NOMO-1 treated with DMSO at 0.1 percent for 48 hours (cell line): Measurements from ENCODE around the gene GMEB2.
"Not testable (repeated sequence)": the region's sequence is repeated elsewhere in the genome, so short reads cannot be mapped to it uniquely, and the experiment has no call there.

ENCODE experiments used
- DNase-seq: peaks from one replicate; lab custom pipeline; 2025; ENCODE audit not compliant: unreplicated experiment; lab: John Stamatoyannopoulos, UW

The GMEB2 gene, protein sequence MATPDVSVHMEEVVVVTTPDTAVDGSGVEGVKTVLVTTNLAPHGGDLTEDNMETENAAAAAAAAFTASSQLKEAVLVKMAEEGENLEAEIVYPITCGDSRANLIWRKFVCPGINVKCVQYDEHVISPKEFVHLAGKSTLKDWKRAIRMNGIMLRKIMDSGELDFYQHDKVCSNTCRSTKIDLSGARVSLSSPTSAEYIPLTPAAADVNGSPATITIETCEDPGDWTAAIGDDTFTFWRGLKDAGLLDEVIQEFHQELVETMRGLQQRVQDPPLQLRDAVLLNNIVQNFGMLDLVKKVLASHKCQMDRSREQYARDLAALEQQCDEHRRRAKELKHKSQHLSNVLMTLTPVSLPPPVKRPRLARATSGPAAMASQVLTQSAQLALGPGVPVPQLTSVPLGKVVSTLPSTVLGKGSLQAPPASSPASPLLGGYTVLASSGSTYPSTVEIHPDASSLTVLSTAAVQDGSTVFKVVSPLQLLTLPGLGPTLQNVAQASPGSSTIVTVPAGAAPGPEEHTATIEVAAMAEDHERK

GRCh38 chr20:63626424-63627128 lies at the start of gene GMEB2:
TSS of gene GMEB2 (minus strand) at chr20:63627101. CDS start at chr20:63619397, 7,704 bp downstream.
- peak; percentile 67 for DNase-seq

DNA sequence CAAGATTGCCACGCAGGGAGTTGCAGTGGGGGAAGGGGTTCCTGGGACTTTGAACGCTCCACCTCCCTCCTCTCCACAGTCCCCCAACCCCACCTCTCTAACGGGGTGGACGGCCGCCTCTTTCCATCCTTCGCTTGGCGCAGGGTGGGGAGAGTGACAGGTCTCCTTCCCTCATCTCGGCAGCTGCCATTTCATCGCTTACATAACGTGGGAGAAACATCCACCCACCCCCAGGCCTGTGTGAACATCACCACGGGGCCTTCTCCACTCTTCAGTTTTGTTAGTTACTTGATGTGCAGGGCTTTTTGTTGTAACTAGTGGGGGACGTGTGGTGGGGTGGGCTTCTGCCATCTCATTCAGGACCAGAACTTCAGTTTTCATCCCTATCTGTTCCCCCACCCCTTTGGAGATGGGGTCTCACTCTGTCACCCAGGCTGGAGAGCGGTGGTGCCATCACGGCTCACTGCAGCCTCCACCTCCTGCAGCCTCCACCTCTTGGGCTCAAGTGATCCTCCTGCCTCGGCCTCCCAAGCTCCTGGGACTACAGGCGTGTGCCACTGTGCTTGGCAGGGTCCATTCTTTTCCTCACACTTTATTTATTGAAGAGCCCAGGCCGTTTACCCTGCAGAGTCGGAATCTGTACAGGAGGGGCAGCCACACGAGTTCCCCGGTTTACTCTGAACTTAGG lies 48.9 kb upstream of the GMEB2 start:
- DNase-seq, result no peak

- no peak for DNase-seq
These were observed 47.0 kb upstream of the GMEB2 start for GRCh38 chr20:63673951-63674350.

DNA sequence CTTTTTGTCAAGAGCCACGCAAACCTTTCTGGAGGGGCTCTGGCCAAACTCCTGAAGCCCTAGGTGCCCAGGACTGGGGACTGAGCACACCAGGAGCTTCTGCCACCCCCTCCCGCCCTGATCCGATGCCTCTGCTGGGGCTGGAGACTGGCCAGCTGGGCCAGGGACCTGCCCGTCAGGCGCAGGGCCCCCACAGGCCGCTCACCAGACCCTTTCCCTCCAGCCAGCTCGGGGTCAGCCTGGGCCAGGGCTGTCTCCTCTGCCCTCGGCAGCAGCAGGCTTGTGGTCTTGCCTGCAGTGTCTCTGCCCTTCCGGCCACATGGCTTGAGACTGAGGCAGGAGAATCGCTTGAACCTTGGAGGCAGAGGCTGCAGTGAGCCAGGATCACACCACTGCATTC lies 45.8 kb upstream of the GMEB2 start:
- no peak for DNase-seq

GRCh38 chr20:63671695-63672094 lies 44.8 kb upstream of the GMEB2 start:
- not testable (repeated sequence) for DNase-seq

- no peak for DNase-seq
These were observed 41.5 kb upstream of the GMEB2 start for GRCh38 chr20:63668351-63668750.

GRCh38 chr20:63667858-63668257 lies 41.0 kb upstream of the GMEB2 start:
- DNase-seq, result no peak

- DNase-seq, result no peak
These were observed 38.8 kb upstream of the GMEB2 start for GRCh38 chr20:63665708-63666107.

DNA sequence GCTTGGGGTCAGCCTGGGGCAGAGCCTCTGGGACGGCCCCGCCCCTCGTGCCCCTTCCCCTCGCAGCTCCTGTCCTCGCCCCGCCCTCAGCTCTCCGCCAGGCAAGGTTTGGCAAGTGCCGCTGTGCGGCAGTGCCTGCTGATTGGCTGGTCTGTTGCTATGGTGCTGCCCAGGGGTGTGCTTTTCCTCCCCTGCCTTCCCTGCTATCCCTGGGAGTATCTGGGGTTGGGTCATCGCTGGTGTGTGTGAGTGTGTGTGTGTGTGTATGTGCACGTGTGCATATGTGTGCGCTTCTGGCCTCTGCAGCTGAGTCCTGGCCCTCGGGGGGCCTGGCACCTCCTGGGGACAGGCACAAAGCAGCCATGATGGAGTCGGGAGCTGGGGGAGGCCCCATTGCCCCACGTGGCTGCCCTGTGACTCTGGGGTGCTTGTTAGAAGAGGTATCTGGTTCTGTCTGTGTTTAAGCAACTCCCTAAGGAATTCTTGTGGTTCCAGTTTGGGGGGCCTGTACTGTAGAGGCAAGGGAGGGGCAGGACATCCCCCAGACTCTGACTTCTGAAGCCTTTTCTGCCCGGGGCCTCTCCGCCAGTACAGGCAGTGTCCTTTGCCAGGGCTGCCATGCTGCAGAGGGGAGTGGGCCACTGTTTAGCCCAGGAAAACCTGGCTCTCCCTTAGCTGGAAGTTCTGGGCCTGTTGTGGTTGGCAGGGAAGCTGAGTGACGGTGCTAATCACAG lies 38.1 kb upstream of the GMEB2 start:
- DNase-seq, result no peak

DNA sequence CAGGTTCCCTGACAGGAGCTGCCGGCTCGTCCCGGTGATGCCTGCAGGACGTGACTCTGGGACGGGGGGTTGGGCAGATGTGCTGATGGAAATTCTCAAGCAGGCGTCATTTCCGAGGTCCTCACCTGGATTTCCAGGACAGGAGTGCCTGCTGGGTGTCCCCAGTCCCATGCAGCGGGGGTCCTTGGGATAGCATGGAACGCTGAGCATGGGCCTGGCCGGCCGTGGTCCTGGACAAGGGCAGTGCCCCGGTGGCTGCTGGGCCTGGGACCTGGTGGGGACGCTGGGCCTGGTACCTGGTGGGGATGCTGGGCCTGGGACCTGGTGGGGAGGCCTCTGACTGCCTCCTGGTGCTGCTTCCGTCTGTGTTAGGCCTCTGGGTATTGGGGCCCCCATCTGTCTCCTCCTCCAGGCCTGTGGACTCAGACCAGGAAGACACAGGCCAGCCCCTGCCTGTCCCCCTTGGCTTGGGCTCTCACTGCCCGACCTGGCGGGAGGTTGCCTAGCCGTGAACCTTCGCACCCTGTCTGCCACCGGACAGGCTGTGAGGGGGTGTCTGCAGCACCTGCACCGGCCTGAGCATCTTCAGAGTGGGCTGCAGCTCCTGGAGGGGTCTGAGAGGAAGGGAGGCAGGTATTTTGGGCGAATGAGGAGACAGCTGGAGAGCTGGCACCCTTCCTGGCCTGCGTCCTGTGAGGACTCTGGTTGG lies 37.4 kb upstream of the GMEB2 start:
- no peak for DNase-seq

DNA sequence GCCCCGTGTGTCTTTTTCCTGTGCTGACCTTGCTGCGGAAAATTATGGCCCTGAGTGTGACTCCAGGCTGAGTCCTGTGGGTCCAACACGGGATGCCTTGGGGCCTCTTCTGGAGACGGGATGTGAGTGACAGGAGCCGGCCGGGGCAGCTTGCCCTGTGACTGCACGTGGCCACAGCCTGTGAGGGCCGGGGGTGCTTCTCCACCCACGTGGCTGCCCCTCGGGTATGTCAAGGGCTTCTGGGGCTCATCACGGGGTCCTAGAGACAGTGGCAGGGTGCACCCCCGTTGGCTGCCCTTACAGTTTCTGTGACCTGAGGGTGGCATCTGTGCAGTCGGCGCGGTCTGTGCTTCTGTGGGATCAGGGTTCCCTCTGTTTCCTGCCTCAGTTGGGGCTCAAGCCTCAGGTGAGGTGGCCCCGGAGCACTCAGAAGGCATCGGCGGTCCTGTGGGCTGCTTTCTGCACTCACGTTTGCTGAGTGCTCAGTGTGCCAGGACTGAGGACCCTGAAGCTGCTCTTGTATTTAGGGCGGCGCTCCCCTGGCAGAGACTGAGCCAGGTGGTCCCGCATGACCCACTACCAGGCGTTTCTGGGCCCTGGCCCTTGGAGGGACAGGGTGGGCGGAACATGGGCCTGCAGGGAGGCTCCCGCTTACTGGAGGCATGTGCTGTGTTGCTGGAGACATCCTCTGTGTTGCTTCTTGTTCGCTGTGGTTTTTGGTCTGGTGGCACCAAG lies 36.6 kb upstream of the GMEB2 start:
- DNase-seq, result no peak

DNA sequence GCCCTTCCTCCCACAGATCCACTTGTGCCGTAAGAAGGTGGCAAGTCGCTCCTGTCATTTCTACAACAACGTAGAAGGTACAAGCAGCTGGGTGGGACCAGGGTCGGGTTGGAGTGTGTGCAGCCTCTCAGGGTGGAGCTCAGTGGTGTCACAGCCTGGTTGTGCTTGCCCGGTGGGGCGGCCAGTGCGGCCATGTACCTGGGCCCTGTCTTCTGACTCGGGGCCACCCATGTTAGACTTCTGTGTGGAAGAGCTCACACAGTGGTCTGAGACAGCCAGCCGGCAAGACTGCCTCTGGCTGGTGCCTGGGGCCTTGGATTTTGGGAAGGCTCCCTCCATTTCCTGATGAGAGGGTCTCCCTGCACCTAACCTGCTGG lies 35.9 kb upstream of the GMEB2 start:
- DNase-seq, result no peak

DNA sequence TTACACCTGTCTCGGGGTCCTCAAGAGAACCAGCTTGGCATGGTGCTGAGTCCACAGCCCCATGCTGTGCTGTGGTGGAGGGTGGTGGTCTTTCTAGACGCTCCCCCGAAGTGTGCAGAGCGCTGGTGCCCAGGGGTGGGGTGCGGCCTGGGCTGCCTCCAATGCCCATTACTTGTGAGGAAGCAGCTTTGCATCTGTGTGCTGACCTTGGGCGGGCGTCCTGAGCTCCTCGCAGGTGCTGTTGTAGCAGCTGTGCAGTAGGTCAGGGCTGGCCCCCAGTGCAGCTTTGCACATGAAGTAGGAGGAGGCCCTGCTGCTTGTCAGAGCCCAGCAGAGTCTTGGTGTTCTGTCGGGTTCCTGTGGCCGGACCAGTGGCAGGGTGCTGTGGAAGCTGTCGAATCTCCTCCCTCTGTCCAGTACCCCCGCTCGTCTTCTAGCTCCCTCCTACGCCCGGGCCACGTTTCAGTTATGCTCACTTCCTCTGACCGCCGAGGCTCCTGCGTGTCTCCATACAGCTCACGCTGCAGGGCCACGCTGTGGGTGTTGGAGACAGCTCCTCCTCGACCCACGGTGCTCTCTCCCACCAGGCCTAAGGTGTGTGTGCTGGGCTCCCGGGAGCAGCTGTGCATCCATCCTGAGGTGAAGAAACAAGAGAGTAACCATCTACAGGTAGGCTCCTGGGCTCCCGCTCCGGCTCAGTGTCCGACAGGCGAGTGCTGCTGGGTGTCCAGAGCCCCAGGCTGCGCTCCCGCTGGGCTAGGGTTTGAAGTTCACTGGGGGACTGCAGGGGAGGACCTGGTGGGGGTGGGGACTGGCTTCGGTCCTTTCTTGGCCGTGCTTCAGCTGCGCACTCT lies 35.3 kb upstream of the GMEB2 start:
- no peak for DNase-seq

- DNase-seq, result no peak
These were observed 34.2 kb upstream of the GMEB2 start for GRCh38 chr20:63661108-63661507.

DNA sequence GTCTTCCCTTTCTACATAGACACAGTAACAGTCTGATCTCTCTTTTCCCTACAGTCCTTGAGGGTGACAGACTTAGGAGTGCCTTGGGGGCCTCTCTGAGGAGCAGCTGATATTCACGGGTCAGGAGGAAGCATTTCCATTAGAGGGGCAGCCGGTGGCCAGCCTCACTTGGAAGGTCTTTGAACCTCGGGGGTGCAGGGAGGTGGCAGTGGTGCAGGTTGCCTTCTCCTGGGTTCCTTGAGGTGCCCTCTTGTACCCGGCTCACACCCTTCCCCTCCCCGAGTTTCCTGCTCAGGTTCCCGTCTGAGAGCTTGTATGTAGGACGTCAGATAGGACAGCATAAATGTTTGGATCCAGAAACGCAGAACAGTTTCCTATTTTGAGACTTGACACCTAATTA lies 33.7 kb upstream of the GMEB2 start:
- DNase-seq, result no peak

DNA sequence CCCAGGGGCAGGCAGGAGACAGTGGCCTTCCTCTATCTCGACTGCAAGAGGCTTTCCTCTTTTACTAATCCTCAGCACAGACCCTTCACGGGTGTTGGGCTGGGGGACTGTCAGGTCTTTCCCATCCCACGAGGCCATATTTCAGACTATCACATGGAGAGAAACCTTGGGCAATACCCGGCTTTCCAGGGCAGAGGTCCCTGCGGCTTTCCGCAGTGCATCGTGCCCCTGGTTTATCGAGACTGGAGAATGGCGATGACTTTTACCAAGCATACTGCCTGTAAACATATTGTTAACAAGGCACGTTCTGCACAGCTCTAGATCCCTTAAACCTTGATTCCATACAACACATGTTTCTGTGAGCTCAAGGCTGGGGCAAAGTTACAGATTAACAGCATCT lies 33.3 kb upstream of the GMEB2 start:
- DNase-seq, result not testable (repeated sequence)

DNA sequence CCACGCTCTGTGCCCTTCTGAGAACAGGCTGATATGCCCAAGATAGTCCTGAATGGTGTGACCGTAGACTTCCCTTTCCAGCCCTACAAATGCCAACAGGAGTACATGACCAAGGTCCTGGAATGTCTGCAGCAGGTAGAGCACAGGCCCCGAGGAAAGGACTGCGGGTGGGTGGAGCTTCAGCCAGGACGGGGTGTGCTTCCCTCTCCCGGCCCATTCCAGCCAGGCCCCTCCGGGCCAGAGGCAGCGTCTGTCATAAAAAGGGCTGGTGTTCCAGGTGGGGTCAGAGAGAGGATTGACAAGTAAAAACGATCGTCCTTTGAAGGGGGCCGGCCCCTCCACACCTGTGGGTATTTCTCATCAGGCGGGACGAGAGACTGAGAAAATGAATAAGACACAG lies 32.5 kb upstream of the GMEB2 start:
- no peak for DNase-seq

DNA sequence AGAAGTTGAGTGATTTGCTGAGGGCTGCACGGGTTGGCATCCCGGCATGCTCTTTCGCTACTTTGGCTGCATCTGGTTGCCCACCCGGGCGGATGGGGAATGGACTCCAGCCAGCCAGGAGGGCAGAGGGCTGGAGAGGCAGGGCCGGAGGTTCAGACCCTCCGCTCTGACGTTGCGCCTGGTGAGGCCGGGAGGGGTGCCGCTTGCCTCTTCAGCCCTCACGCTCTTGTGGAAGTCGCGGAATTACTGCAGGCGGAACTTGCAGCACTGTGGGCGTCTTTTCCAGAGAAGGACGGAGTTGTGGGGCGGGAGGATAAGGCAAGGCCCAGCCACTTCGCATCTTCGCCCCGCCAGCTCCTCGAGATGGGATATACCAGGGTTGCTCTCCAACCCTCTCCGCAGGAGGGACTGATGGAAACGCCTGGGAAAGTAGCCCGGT lies 31.9 kb upstream of the GMEB2 start:
- DNase-seq, result peak; percentile 57
